ENCODE measurements around the gene ROCK1. TPM values are rescaled to one million over a fixed set of nuclear protein-coding genes. Genes with fewer than 3 reads are reported as not detected.
A peak's percentile ranks its signal among the peaks of the same experiment; 100 is the strongest.

ROCK1 gene
- total RNA-seq, 2 donors from 2014 or later: 27.7 to 43.1 TPM

GRCh38 chr18:21109936-21110712 is 1.5 kb downstream of the ROCK1 start:
- no peaks in the 10 kb centered on the region for H3K9me3 ChIP-seq
- intact Hi-C loops (cut with DNase I): loop anchor here (10.0 kb wide), 1 partner anchor 95 kb away; no protein-coding TSS in a partner anchor
- no peaks in the 10 kb centered on the region for H3K27me3 ChIP-seq
- TF ChIP-seq CTCF (IDR thresholded peaks at IDR 0.05) (no peak), POLR2A (IDR thresholded peaks at IDR 0.05) (no peak)
- 0 to 1% methylated on average over 8 of the region's 8 CpGs for WGBS, 2 donors
- no peaks in the 10 kb centered on the region for H3K36me3 ChIP-seq (replicated peaks in 1 of 2; ENCODE audit: insufficient read depth in 1 of 2, low read depth in 2 of 2)
- H3K4me3 ChIP-seq: peak overlapping the region; percentile 68 to 97
- DNase-seq (no peak), ATAC-seq (no peak)
- peak overlapping the region in 2 of 4 donors; percentile 97 to 98 for H3K27ac ChIP-seq
- H3K4me1 ChIP-seq: peaks cover 40% of the 10 kb centered on the region

GRCh38 chr18:21105936-21106335 is 5.7 kb downstream of the ROCK1 start:
- WGBS, 2 donors: 75 to 82% methylated on average over 3 of the region's 3 CpGs
- DNase-seq: no peak
- Histone ChIP-seq H3K4me1 (peaks cover 47% of the 10 kb centered on the region), H3K27me3 (no peaks in the 10 kb centered on the region), H3K27ac (no peak overlapping the region), H3K36me3 (replicated peaks in 1 of 2; ENCODE audit: insufficient read depth in 1 of 2, low read depth in 2 of 2) (no peaks in the 10 kb centered on the region), H3K4me3 (no peak overlapping the region), H3K9me3 (no peaks in the 10 kb centered on the region)
- TF ChIP-seq CTCF (IDR thresholded peaks at IDR 0.05) (no peak), POLR2A (IDR thresholded peaks at IDR 0.05) (no peak)
- intact Hi-C loops (cut with DNase I): loop anchor here (10.0 kb wide), 1 partner anchor 91 kb away; no protein-coding TSS in a partner anchor
- ATAC-seq: no peak

GRCh38 chr18:21101172-21101571 is 10.4 kb downstream of the ROCK1 start:
- Histone ChIP-seq H3K4me1 (peaks cover 24% of the 10 kb centered on the region), H3K4me3 (no peak overlapping the region), H3K9me3 (no peaks in the 10 kb centered on the region), H3K27ac (no peak overlapping the region), H3K36me3 (replicated peaks in 1 of 2; ENCODE audit: insufficient read depth in 1 of 2, low read depth in 2 of 2) (no peaks in the 10 kb centered on the region), H3K27me3 (no peaks in the 10 kb centered on the region)
- no peak for TF ChIP-seq POLR2A (IDR thresholded peaks at IDR 0.05)
- no peak for TF ChIP-seq CTCF (IDR thresholded peaks at IDR 0.05)
- intact Hi-C loops (cut with DNase I): loop anchor here (10.0 kb wide), 1 partner anchor 86 kb away; no protein-coding TSS in a partner anchor
- WGBS, 2 donors: 63 to 76% methylated on average over 2 of the region's 2 CpGs
- no peak for DNase-seq
- no peak for ATAC-seq

- no peak overlapping the region for H3K4me3 ChIP-seq
- TF ChIP-seq POLR2A (IDR thresholded peaks at IDR 0.05) (no peak), CTCF (IDR thresholded peaks at IDR 0.05) (no peak)
- DNase-seq: no peak
- H3K9me3 ChIP-seq: no peaks in the 10 kb centered on the region
- intact Hi-C loops (cut with DNase I): loop anchor here (10.0 kb wide), 1 partner anchor 86 kb away; no protein-coding TSS in a partner anchor
- 66 to 73% methylated on average over 2 of the region's 2 CpGs for WGBS, 2 donors
- peaks cover 23% of the 10 kb centered on the region for H3K4me1 ChIP-seq
- no peak overlapping the region for H3K27ac ChIP-seq
- no peak for ATAC-seq
- H3K36me3 ChIP-seq (replicated peaks in 1 of 2; ENCODE audit: insufficient read depth in 1 of 2, low read depth in 2 of 2): no peaks in the 10 kb centered on the region
- H3K27me3 ChIP-seq: no peaks in the 10 kb centered on the region
These were observed 10.9 kb downstream of the ROCK1 start for GRCh38 chr18:21100678-21101077.

Measured in body of pancreas (tissue), 4 donors.